ENCODE measurements around the gene VCAM1. TPM values are rescaled to one million over a fixed set of nuclear protein-coding genes. Genes with fewer than 3 reads are reported as not detected.

VCAM1 gene
- total and polyA plus RNA-seq, 2 donors (not counting 3 experiments of a cell fraction or from before 2014, with no cell fraction given) = 1.8 to 2.3 TPM

- intact Hi-C loops (cut with micrococcal nuclease) = no loop called here
- H3K79me2 ChIP-seq (ENCODE audit: control insufficient read depth, insufficient read depth, low read length) = no peaks in the 10 kb centered on the region
- no peak overlapping the region for H2AFZ ChIP-seq (ENCODE audit: low read depth, low read length)
- dilution Hi-C loops (cut with MboI; ENCODE audit: extremely low pct_ligation_motif_present, low sequenced_read_pairs) = no loop called here
- H3K4me3 ChIP-seq (replicated peaks in 1 of 3; ENCODE audit: insufficient read depth in 1 of 3, low read depth in 1 of 3, low read length in 3 of 3) = no peak overlapping the region
- no peak for FAIRE-seq
- H3K4me2 ChIP-seq (ENCODE audit: insufficient read depth, low read length) = no peak overlapping the region
- no peaks in the 10 kb centered on the region for H3K4me1 ChIP-seq (ENCODE audit: control insufficient read depth, extremely low read depth, insufficient read depth, low read length)
- H3K27ac ChIP-seq (ENCODE audit: insufficient read depth, low read depth, low read length) = no peak overlapping the region
- no peaks in the 10 kb centered on the region for H3K9me1 ChIP-seq (replicated peaks; ENCODE audit: control insufficient read depth, extremely low read depth, insufficient read depth, low read length)
- H3K27me3 ChIP-seq (ENCODE audit: control insufficient read depth in 2 of 2, insufficient read depth in 2 of 2, low read length in 2 of 2) = no peaks in the 10 kb centered on the region
- CTCF ChIA-PET = no interaction called here
- no TSS peak for BruUV-seq (replicated peaks)
- no peak for TF ChIP-seq POLR2A (IDR thresholded peaks at IDR 0.05; ENCODE audit: low read depth, low read length)
- TF ChIP-seq GATA2 (IDR thresholded peaks at IDR 0.05; ENCODE audit: insufficient read depth, insufficient read length, low read depth, low read length) = no peak
- no peak for TF ChIP-seq MYC (IDR thresholded peaks at IDR 0.05; ENCODE audit: low read depth, low read length)
- TF ChIP-seq JUN (IDR thresholded peaks at IDR 0.05; ENCODE audit: borderline replicate concordance, insufficient read depth, insufficient read length, low read depth) = no peak
- TF ChIP-seq, protein P1, sequence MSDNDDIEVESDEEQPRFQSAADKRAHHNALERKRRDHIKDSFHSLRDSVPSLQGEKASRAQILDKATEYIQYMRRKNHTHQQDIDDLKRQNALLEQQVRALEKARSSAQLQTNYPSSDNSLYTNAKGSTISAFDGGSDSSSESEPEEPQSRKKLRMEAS (IDR thresholded peaks at IDR 0.05; ENCODE audit: insufficient read depth, insufficient read length) = no peak
- TF ChIP-seq, protein P2, sequence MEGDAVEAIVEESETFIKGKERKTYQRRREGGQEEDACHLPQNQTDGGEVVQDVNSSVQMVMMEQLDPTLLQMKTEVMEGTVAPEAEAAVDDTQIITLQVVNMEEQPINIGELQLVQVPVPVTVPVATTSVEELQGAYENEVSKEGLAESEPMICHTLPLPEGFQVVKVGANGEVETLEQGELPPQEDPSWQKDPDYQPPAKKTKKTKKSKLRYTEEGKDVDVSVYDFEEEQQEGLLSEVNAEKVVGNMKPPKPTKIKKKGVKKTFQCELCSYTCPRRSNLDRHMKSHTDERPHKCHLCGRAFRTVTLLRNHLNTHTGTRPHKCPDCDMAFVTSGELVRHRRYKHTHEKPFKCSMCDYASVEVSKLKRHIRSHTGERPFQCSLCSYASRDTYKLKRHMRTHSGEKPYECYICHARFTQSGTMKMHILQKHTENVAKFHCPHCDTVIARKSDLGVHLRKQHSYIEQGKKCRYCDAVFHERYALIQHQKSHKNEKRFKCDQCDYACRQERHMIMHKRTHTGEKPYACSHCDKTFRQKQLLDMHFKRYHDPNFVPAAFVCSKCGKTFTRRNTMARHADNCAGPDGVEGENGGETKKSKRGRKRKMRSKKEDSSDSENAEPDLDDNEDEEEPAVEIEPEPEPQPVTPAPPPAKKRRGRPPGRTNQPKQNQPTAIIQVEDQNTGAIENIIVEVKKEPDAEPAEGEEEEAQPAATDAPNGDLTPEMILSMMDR (IDR thresholded peaks at IDR 0.05; ENCODE audit: extremely low read depth in 1 of 2, insufficient read depth in 1 of 2, low read depth in 1 of 2, low read length in 2 of 2) = no peak
- no peak for TF ChIP-seq POLR2AphosphoS5 (IDR thresholded peaks at IDR 0.05; ENCODE audit: insufficient read depth, low read depth, low read length)
- no peak for TF ChIP-seq EZH2 (IDR thresholded peaks at IDR 0.05; ENCODE audit: borderline replicate concordance, low read depth, low read length, severe bottlenecking)
- TF ChIP-seq FOS (IDR thresholded peaks at IDR 0.05; ENCODE audit: borderline replicate concordance, insufficient read depth, low read length) = no peak
- H4K20me1 ChIP-seq (replicated peaks; ENCODE audit: control insufficient read depth, extremely low read depth, insufficient read depth, low read length) = no peaks in the 10 kb centered on the region
- no peak overlapping the region for H3K9ac ChIP-seq (replicated peaks; ENCODE audit: extremely low read depth, insufficient read depth, low read length)
- no peaks in the 10 kb centered on the region for H3K36me3 ChIP-seq (ENCODE audit: control insufficient read depth in 2 of 2, extremely low read depth in 1 of 2, insufficient read depth in 2 of 2, low read length in 2 of 2)
- no peak for DNase-seq (ENCODE audit: low read depth, low spot score)
- H3K9me3 ChIP-seq (replicated peaks; ENCODE audit: control insufficient read depth, insufficient read depth, low read length) = no peaks in the 10 kb centered on the region
- POLR2A ChIA-PET = no interaction called here
Observed at GRCh38 chr1:100746542-100746932, 27.0 kb downstream of the VCAM1 start.
